HFFc6 (cell line): ENCODE results near the gene NSD1. TPM values are rescaled to one million over a fixed set of nuclear protein-coding genes. Genes with fewer than 3 reads are reported as not detected.

ENCODE experiments used
- DNase-seq: peaks from one replicate; pipeline ENCODE4 v3.0.0-alpha.2; 2018
- H3K27ac Mint-ChIP-seq: 2 replicates; pipeline ENCODE4 v1.8.0; 2020; ENCODE audit warnings: mild to moderate bottlenecking, mixed read lengths
- H3K27me3 Mint-ChIP-seq: 2 replicates; pipeline ENCODE4 v1.8.0; 2021; ENCODE audit warnings: mild to moderate bottlenecking, moderate library complexity, mixed read lengths; ENCODE audit not compliant: insufficient read depth
- H3K36me3 Mint-ChIP-seq: 2 replicates; pipeline ENCODE4 v1.8.0; 2021; ENCODE audit warnings: low read depth, mixed read lengths
- H3K4me1 Mint-ChIP-seq: 2 replicates; pipeline ENCODE4 v1.8.0; 2020; ENCODE audit warnings: low read depth, mixed read lengths
- H3K4me3 Mint-ChIP-seq: 2 replicates; pipeline ENCODE4 v1.8.0; 2020; ENCODE audit warnings: mild to moderate bottlenecking, moderate library complexity, mixed read lengths
- H3K9me3 Mint-ChIP-seq: 2 replicates; pipeline ENCODE4 v1.8.0; 2020; ENCODE audit warnings: mild to moderate bottlenecking, mixed read lengths
- CTCF ChIP-seq: fragments of 200-600 bp; sonication (generic); IDR thresholded peaks from 2 replicates; pipeline ENCODE4 v1.5.0; 2021; ENCODE audit warnings: antibody characterized with exemption, mild to moderate bottlenecking
- total RNA-seq, 6 experiments: library from RNA; stranded (reverse); fragmentation: NEBNext Ultra II Directional; extraction: Animal tissue kit (Norgen Biotek cat#: 25700); gene quantifications; 2 replicates in 1 of 6; 3 replicates in 5 of 6; pipeline ENCODE4 v1.2.3, GENCODE V29; 2021

NSD1 gene
- total RNA-seq, 6 experiments from 2014 or later = 42.6 to 56.4 (median 48.4) TPM

- H3K27me3 Mint-ChIP-seq = no peaks in the 10 kb centered on the region; the same call in 1 of the 2 replicates
- H3K9me3 Mint-ChIP-seq = no peaks in the 10 kb centered on the region
- TF ChIP-seq CTCF = no peak
- H3K4me3 Mint-ChIP-seq = peak overlapping the region; percentile 98; the same call in 1 of the 2 replicates
- DNase-seq = no peak
- H3K27ac Mint-ChIP-seq = no peak overlapping the region
- peaks cover 37% of the 10 kb centered on the region for H3K4me1 Mint-ChIP-seq
- no peaks in the 10 kb centered on the region; the same call in 1 of the 2 replicates for H3K36me3 Mint-ChIP-seq
These were observed 215.7 kb downstream of the NSD1 start for GRCh38 chr5:177349362-177349647.

GRCh38 chr5:177349762-177350161 is 216.2 kb downstream of the NSD1 start:
- no peaks in the 10 kb centered on the region; the same call in 1 of the 2 replicates for H3K36me3 Mint-ChIP-seq
- TF ChIP-seq CTCF = no peak
- DNase-seq = no peak
- H3K9me3 Mint-ChIP-seq = no peaks in the 10 kb centered on the region
- H3K4me1 Mint-ChIP-seq = peaks cover 37% of the 10 kb centered on the region
- H3K4me3 Mint-ChIP-seq = peak overlapping the region; percentile 98
- H3K27me3 Mint-ChIP-seq = no peaks in the 10 kb centered on the region; the same call in 1 of the 2 replicates
- H3K27ac Mint-ChIP-seq = no peak overlapping the region

Other genes with a start within 250 kb of the NSD1 start
- gene HK3, start 234.4 kb upstream of the NSD1 start, total RNA-seq = not detected
- gene UIMC1, start 127.0 kb upstream of the NSD1 start, total RNA-seq = 10 to 100 TPM; 19.8 to 34.4 (median 23.6) TPM
- gene ZNF346, start 111.1 kb upstream of the NSD1 start, total RNA-seq = 10 to 100 TPM; 11.2 to 15.1 (median 12.0) TPM
- under 1 TPM in 5 of 6 experiments, not detected in 1; 0.14 to 0.53 (median 0.33) TPM for gene FGFR4, start 46.9 kb upstream of the NSD1 start, total RNA-seq
- gene RAB24, start 169.9 kb downstream of the NSD1 start, total RNA-seq = 10 to 100 TPM; 23.3 to 31.4 (median 26.4) TPM
- 100 to 1,000 TPM; 182 to 225 (median 217) TPM for gene PRELID1, start 170.0 kb downstream of the NSD1 start, total RNA-seq
- 10 to 100 TPM in 5 of 6 experiments, 1 to 10 TPM in 1; 7.7 to 17.0 (median 15.3) TPM for gene MXD3, start 178.1 kb downstream of the NSD1 start, total RNA-seq
- gene LMAN2, start 217.9 kb downstream of the NSD1 start, total RNA-seq = 100 to 1,000 TPM; 153 to 169 (median 164) TPM
- 1 to 10 TPM; 1.0 to 2.2 (median 1.2) TPM for gene RGS14, start 224.2 kb downstream of the NSD1 start, total RNA-seq